Stimulated activated effector memory CD8-positive, alpha-beta T cell treated with anti-CD3 and anti-CD28 coated beads, Interleukin-12 subunit alpha, Interleukin-12 subunit beta, amount 100 ng/mL, for 72 hours (primary cell): Measurements from ENCODE around the gene PLA2G2F.
"Not testable (repeated sequence)": the region's sequence is repeated elsewhere in the genome, so short reads cannot be mapped to it uniquely, and the experiment has no call there.

Experiments used
- ATAC-seq: fragments of 150-1000 bp; cut with Tn5 transposase; 2 replicates; pipeline ENCODE4 v1.10.0; 2021
- DNase-seq, 2 donors: peaks; one replicate each; pipeline ENCODE4 v3.0.0; 2021 to 2022; ENCODE audit warnings: low spot score in 2 of 2
- H3K27ac Mint-ChIP-seq: one replicate; pipeline ENCODE4 v1.8.0; 2022; ENCODE audit warnings: mild to moderate bottlenecking, mixed read lengths
- H3K36me3 Mint-ChIP-seq: one replicate; pipeline ENCODE4 v1.8.0; 2022; ENCODE audit warnings: mild to moderate bottlenecking, mixed read lengths
- H3K4me1 Mint-ChIP-seq: one replicate; pipeline ENCODE4 v1.8.0; 2022; ENCODE audit warnings: mixed read lengths
- H3K4me3 Mint-ChIP-seq: one replicate; pipeline ENCODE4 v1.8.0; 2022; ENCODE audit warnings: mild to moderate bottlenecking, mixed read lengths
- H3K9me3 Mint-ChIP-seq: one replicate; pipeline ENCODE4 v1.8.0; 2022; ENCODE audit warnings: mixed read lengths

PLA2G2F gene

GRCh38 chr1:20126041-20126805 lies 12.9 kb upstream of the PLA2G2F start:
- H3K27ac Mint-ChIP-seq: no peak overlapping the region
- no peaks in the 10 kb centered on the region for H3K36me3 Mint-ChIP-seq
- no peak for DNase-seq
- no peak overlapping the region for H3K4me3 Mint-ChIP-seq
- ATAC-seq: peak; percentile 56
- H3K9me3 Mint-ChIP-seq: no peaks in the 10 kb centered on the region
- H3K4me1 Mint-ChIP-seq: peaks cover 20% of the 10 kb centered on the region

GRCh38 chr1:20126806-20127440 lies 12.2 kb upstream of the PLA2G2F start:
- Mint-ChIP-seq H3K9me3 (no peaks in the 10 kb centered on the region), H3K4me3 (no peak overlapping the region), H3K36me3 (peaks cover under 1% of the 10 kb centered on the region), H3K27ac (no peak overlapping the region), H3K4me1 (peaks cover 20% of the 10 kb centered on the region)
- DNase-seq (no peak), ATAC-seq (no peak)

GRCh38 chr1:20130518-20130917 lies 8.6 kb upstream of the PLA2G2F start:
- not testable (repeated sequence) for DNase-seq, H3K4me3 Mint-ChIP-seq, ATAC-seq, H3K9me3 Mint-ChIP-seq, H3K36me3 Mint-ChIP-seq, H3K27ac Mint-ChIP-seq
- H3K4me1 Mint-ChIP-seq: peaks cover 11% of the 10 kb centered on the region

- no peak for DNase-seq
- Mint-ChIP-seq H3K36me3 (peaks cover 5% of the 10 kb centered on the region), H3K27ac (no peak overlapping the region), H3K4me1 (no peaks in the 10 kb centered on the region), H3K4me3 (no peak overlapping the region), H3K9me3 (no peaks in the 10 kb centered on the region)
- no peak for ATAC-seq
Measured at GRCh38 chr1:20134995-20135394, 4.1 kb upstream of the PLA2G2F start.

- Mint-ChIP-seq H3K36me3 (peaks cover 5% of the 10 kb centered on the region), H3K27ac (no peak overlapping the region), H3K4me1 (no peaks in the 10 kb centered on the region), H3K4me3 (no peak overlapping the region), H3K9me3 (no peaks in the 10 kb centered on the region)
- ATAC-seq (no peak), DNase-seq (no peak)
Measured at GRCh38 chr1:20136249-20136648, 2.9 kb upstream of the PLA2G2F start.

- Mint-ChIP-seq H3K4me3 (no peak overlapping the region), H3K9me3 (no peaks in the 10 kb centered on the region), H3K36me3 (peaks cover 3% of the 10 kb centered on the region), H3K4me1 (no peaks in the 10 kb centered on the region), H3K27ac (no peak overlapping the region)
- ATAC-seq (no peak), DNase-seq (no peak)
Measured at GRCh38 chr1:20137055-20137454, 2.1 kb upstream of the PLA2G2F start.

GRCh38 chr1:20137604-20138003 lies 1.5 kb upstream of the PLA2G2F start:
- no peak overlapping the region for H3K4me3 Mint-ChIP-seq
- ATAC-seq (no peak), DNase-seq (no peak)
- no peaks in the 10 kb centered on the region for H3K9me3 Mint-ChIP-seq
- H3K4me1 Mint-ChIP-seq: no peaks in the 10 kb centered on the region
- H3K36me3 Mint-ChIP-seq: no peaks in the 10 kb centered on the region
- no peak overlapping the region for H3K27ac Mint-ChIP-seq

GRCh38 chr1:20138346-20138745 lies 777 bp upstream of the PLA2G2F start:
- no peak overlapping the region for H3K4me3 Mint-ChIP-seq
- no peak overlapping the region for H3K27ac Mint-ChIP-seq
- H3K36me3 Mint-ChIP-seq: no peaks in the 10 kb centered on the region
- DNase-seq: no peak
- ATAC-seq: no peak
- no peaks in the 10 kb centered on the region for H3K9me3 Mint-ChIP-seq
- no peaks in the 10 kb centered on the region for H3K4me1 Mint-ChIP-seq

- no peaks in the 10 kb centered on the region for H3K36me3 Mint-ChIP-seq
- no peaks in the 10 kb centered on the region for H3K4me1 Mint-ChIP-seq
- no peak overlapping the region for H3K4me3 Mint-ChIP-seq
- H3K27ac Mint-ChIP-seq: no peak overlapping the region
- ATAC-seq (no peak), DNase-seq (no peak)
- no peaks in the 10 kb centered on the region for H3K9me3 Mint-ChIP-seq
Measured at GRCh38 chr1:20139776-20140612, 871 bp downstream of the PLA2G2F start.

GRCh38 chr1:20141001-20141400 lies 1.9 kb downstream of the PLA2G2F start:
- Mint-ChIP-seq H3K36me3 (no peaks in the 10 kb centered on the region), H3K9me3 (no peaks in the 10 kb centered on the region), H3K4me3 (no peak overlapping the region), H3K4me1 (no peaks in the 10 kb centered on the region), H3K27ac (no peak overlapping the region)
- no peak for ATAC-seq
- no peak for DNase-seq

- H3K4me3 Mint-ChIP-seq: no peak overlapping the region
- H3K9me3 Mint-ChIP-seq: no peaks in the 10 kb centered on the region
- H3K4me1 Mint-ChIP-seq: no peaks in the 10 kb centered on the region
- H3K36me3 Mint-ChIP-seq: no peaks in the 10 kb centered on the region
- no peak overlapping the region for H3K27ac Mint-ChIP-seq
- ATAC-seq: no peak
- DNase-seq: no peak
Measured at GRCh38 chr1:20141466-20141865, 2.3 kb downstream of the PLA2G2F start.

GRCh38 chr1:20142001-20142710 lies 3.0 kb downstream of the PLA2G2F start:
- Mint-ChIP-seq H3K9me3 (no peaks in the 10 kb centered on the region), H3K27ac (no peak overlapping the region), H3K36me3 (no peaks in the 10 kb centered on the region), H3K4me3 (no peak overlapping the region), H3K4me1 (no peaks in the 10 kb centered on the region)
- ATAC-seq (no peak), DNase-seq (no peak)

- Mint-ChIP-seq H3K36me3 (no peaks in the 10 kb centered on the region), H3K4me3 (no peak overlapping the region), H3K9me3 (no peaks in the 10 kb centered on the region), H3K27ac (no peak overlapping the region), H3K4me1 (no peaks in the 10 kb centered on the region)
- no peak for DNase-seq
- ATAC-seq: no peak
Measured at GRCh38 chr1:20143318-20143717, 4.2 kb downstream of the PLA2G2F start.

GRCh38 chr1:20143734-20144565 lies 4.8 kb downstream of the PLA2G2F start:
- ATAC-seq (no peak), DNase-seq (no peak)
- Mint-ChIP-seq H3K9me3 (no peaks in the 10 kb centered on the region), H3K36me3 (no peaks in the 10 kb centered on the region), H3K4me3 (no peak overlapping the region), H3K4me1 (no peaks in the 10 kb centered on the region), H3K27ac (peak overlapping the region; percentile 27)
